Measurements from ENCODE around the gene PRKACB. TPM values are rescaled to one million over a fixed set of nuclear protein-coding genes. Genes with fewer than 3 reads are reported as not detected.

The PRKACB gene
- polyA plus RNA-seq, 1 experiment: 33.4 TPM

- CTCF ChIA-PET: no interaction called here
- no peaks in the 10 kb centered on the region for H3K9me3 ChIP-seq (ENCODE audit: control insufficient read depth, insufficient read depth, low read length)
- TF ChIP-seq, protein P1, sequence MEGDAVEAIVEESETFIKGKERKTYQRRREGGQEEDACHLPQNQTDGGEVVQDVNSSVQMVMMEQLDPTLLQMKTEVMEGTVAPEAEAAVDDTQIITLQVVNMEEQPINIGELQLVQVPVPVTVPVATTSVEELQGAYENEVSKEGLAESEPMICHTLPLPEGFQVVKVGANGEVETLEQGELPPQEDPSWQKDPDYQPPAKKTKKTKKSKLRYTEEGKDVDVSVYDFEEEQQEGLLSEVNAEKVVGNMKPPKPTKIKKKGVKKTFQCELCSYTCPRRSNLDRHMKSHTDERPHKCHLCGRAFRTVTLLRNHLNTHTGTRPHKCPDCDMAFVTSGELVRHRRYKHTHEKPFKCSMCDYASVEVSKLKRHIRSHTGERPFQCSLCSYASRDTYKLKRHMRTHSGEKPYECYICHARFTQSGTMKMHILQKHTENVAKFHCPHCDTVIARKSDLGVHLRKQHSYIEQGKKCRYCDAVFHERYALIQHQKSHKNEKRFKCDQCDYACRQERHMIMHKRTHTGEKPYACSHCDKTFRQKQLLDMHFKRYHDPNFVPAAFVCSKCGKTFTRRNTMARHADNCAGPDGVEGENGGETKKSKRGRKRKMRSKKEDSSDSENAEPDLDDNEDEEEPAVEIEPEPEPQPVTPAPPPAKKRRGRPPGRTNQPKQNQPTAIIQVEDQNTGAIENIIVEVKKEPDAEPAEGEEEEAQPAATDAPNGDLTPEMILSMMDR (IDR thresholded peaks at IDR 0.05; ENCODE audit: low read depth, low read length): no peak
- no peak overlapping the region for H3K4me3 ChIP-seq (ENCODE audit: low read depth, low read length)
- DNase-seq (ENCODE audit: low read depth, low spot score): no peak
- H3K27ac ChIP-seq (ENCODE audit: low read depth, low read length): no peak overlapping the region
- no peaks in the 10 kb centered on the region for H3K27me3 ChIP-seq (ENCODE audit: control insufficient read depth, insufficient read depth, low read length)
- POLR2A ChIA-PET: no interaction called here
Observed at GRCh38 chr1:84271441-84272151, 127.5 kb downstream of the PRKACB start.

DNA sequence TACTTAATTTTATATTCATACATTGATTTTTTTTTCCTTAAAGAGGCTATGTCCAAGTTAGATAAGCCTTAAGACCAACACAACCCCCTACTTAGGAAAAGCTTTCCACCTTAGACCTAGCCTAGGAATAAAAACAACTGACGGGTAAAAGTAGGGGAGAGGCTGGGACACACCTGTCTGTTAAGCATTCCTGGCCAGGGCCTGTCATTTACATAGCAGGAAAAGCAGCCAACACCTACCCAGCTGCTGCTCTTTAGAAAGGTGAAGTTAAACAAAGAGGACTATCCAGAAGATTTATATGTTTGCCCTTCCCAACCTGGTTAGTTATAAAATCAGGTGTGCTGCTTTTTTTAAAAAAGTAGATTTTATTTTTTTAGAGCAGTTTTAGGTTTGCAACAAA lies 128.3 kb downstream of the PRKACB start:
- TF ChIP-seq, protein P1 (IDR thresholded peaks at IDR 0.05; ENCODE audit: low read depth, low read length): no peak
- POLR2A ChIA-PET: no interaction called here
- Histone ChIP-seq H3K4me3 (ENCODE audit: low read depth, low read length) (no peak overlapping the region), H3K27me3 (ENCODE audit: control insufficient read depth, insufficient read depth, low read length) (no peaks in the 10 kb centered on the region), H3K9me3 (ENCODE audit: control insufficient read depth, insufficient read depth, low read length) (no peaks in the 10 kb centered on the region), H3K27ac (ENCODE audit: low read depth, low read length) (no peak overlapping the region)
- DNase-seq (ENCODE audit: low read depth, low spot score): no peak
- CTCF ChIA-PET: no interaction called here

DNA sequence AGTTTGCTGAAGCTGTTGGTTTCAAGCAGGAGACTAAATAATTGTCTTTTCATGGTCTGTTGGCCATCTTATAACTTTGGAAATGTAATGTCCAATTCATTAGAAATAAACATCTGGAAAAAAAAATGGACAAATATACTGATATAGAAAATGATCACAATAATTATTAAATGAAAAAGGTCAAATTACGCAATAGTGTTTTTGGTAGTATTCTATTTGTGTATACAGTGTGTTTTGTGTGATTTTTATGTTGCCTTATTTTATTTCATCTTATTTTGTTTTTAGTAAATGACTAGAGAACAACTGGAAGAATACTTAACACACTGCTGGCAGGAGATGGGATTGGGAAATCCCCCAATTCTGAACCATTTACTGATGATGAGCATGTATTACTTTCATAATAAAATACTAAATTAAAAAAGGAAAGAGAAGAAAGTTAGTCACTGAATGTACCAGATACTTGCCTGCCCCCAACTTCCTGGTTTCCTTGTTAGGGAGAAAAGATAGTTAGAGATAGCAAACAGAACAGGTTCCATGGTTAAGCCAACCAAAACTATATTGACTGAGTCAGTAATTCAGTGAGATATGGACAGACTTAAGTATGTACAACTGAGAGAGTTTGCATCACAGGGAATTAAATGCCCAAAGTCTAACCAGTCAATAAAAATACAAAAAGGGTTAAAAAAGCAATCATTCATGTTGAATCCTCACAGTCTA lies 133.4 kb downstream of the PRKACB start:
- no peaks in the 10 kb centered on the region for H3K27me3 ChIP-seq (ENCODE audit: control insufficient read depth, insufficient read depth, low read length)
- CTCF ChIA-PET: no interaction called here
- TF ChIP-seq, protein P1 (IDR thresholded peaks at IDR 0.05; ENCODE audit: low read depth, low read length): no peak
- no peak overlapping the region for H3K27ac ChIP-seq (ENCODE audit: low read depth, low read length)
- H3K9me3 ChIP-seq (ENCODE audit: control insufficient read depth, insufficient read depth, low read length): no peaks in the 10 kb centered on the region
- POLR2A ChIA-PET: no interaction called here
- no peak for DNase-seq (ENCODE audit: low read depth, low spot score)
- H3K4me3 ChIP-seq (ENCODE audit: low read depth, low read length): no peak overlapping the region

DNA sequence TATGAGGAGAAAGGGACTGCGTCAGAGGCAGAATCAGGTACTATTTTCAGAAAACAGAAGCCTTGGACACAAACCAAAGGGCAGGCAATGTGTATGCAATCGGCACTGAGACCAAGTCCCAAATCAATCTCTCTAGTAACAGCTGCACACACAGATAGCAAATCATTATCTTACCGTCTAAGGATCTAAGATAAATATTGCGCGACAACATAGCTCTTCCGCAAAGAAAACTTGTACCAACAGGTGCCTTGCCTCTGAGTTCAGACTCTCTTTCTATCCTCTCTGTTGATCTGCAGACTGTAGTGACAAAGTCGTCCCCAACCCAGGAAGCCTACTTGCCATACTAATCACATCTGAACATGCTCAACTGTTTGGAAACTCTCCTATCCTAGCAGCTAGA lies 134.8 kb downstream of the PRKACB start:
- ChIA-PET POLR2A (no interaction called here), CTCF (no interaction called here)
- DNase-seq (ENCODE audit: low read depth, low spot score): no peak
- TF ChIP-seq, protein P1 (IDR thresholded peaks at IDR 0.05; ENCODE audit: low read depth, low read length): no peak
- H3K27me3 ChIP-seq (ENCODE audit: control insufficient read depth, insufficient read depth, low read length): no peaks in the 10 kb centered on the region
- no peaks in the 10 kb centered on the region for H3K9me3 ChIP-seq (ENCODE audit: control insufficient read depth, insufficient read depth, low read length)
- no peak overlapping the region for H3K4me3 ChIP-seq (ENCODE audit: low read depth, low read length)
- H3K27ac ChIP-seq (ENCODE audit: low read depth, low read length): no peak overlapping the region

DNA sequence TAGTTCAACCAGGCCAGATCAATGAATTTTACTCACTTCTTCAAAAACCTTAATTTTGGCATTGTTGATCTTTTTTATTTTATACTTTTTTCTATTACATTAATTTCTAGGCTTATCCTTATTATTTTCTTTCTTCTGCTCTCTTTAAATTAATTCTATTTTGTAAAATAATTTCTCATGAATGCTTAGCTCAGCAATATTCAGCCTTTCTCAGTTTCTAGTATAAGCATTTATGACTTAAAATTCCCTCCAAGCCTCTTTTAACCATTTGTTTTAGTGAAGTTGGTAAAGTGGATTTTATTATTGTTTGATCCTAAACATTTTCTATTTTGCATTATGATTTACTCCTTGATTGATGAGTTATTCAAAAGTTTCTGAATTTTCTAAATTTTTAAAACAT lies 136.8 kb downstream of the PRKACB start:
- POLR2A ChIA-PET: no interaction called here
- DNase-seq (ENCODE audit: low read depth, low spot score): no peak
- H3K27ac ChIP-seq (ENCODE audit: low read depth, low read length): no peak overlapping the region
- H3K4me3 ChIP-seq (ENCODE audit: low read depth, low read length): no peak overlapping the region
- H3K9me3 ChIP-seq (ENCODE audit: control insufficient read depth, insufficient read depth, low read length): no peaks in the 10 kb centered on the region
- TF ChIP-seq, protein P1 (IDR thresholded peaks at IDR 0.05; ENCODE audit: low read depth, low read length): no peak
- H3K27me3 ChIP-seq (ENCODE audit: control insufficient read depth, insufficient read depth, low read length): no peaks in the 10 kb centered on the region
- CTCF ChIA-PET: no interaction called here

Measured in AG04450 (cell line).